Upper lobe of left lung (tissue), 6 donors: ENCODE measurements around the gene KLK6. TPM values are rescaled to one million over a fixed set of nuclear protein-coding genes. Genes with fewer than 3 reads are reported as not detected.
"Not testable (repeated sequence)": the region's sequence is repeated elsewhere in the genome, so short reads cannot be mapped to it uniquely, and the experiment has no call there.

Source experiments
- ATAC-seq, 2 donors: fragments of 200-7000 bp; cut with Tn5 transposase; one replicate each; pipeline ENCODE4 v1.9.1; 2022; ENCODE audit warnings: mild to moderate bottlenecking in 2 of 2, moderate library complexity in 2 of 2; ENCODE audit not compliant: low FRiP score in 2 of 2
- DNase-seq, 2 donors: peaks; one replicate each; pipeline ENCODE4 v3.0.0-alpha.2; 2019 to 2020
- H3K27ac ChIP-seq, 4 donors: fragments of 200-600 bp; sonication (generic); one replicate each; pipeline ENCODE4 v1.5.1; 2016 to 2019
- H3K27me3 ChIP-seq, 4 donors: fragments of 200-600 bp; sonication (generic); one replicate each; pipeline ENCODE4 v1.5.1; 2017 to 2019
- H3K36me3 ChIP-seq, 4 donors: fragments of 200-600 bp; sonication (generic); one replicate each; pipeline ENCODE4 v1.5.1; 2016 to 2019
- H3K4me1 ChIP-seq, 4 donors: fragments of 200-600 bp; sonication (generic); one replicate each; pipeline ENCODE4 v1.5.1; 2018 to 2019
- H3K4me3 ChIP-seq, 4 donors: fragments of 200-600 bp; sonication (generic); one replicate each; pipeline ENCODE4 v1.5.1; 2017 to 2019; ENCODE audit warnings: mild to moderate bottlenecking in 2 of 4, moderate library complexity in 1 of 4
- H3K9me3 ChIP-seq, 4 donors: fragments of 200-600 bp; sonication (generic); one replicate each; pipeline ENCODE4 v1.5.1; 2018 to 2019
- EP300 ChIP-seq, 4 donors: sonication (generic); formaldehyde crosslinking; IDR thresholded peaks; one replicate each; pipeline ENCODE4 v1.5.1; 2017; ENCODE audit warnings: antibody characterized with exemption in 4 of 4, control low read depth in 2 of 4
- POLR2A ChIP-seq, 4 donors: fragments of 450-650 bp; IDR thresholded peaks; one replicate each; pipeline ENCODE4 v1.5.1; 2016 to 2017; ENCODE audit warnings: antibody characterized with exemption in 4 of 4, mild to moderate bottlenecking in 2 of 4
- POLR2AphosphoS5 ChIP-seq, 2 donors: sonication (generic); formaldehyde crosslinking; IDR thresholded peaks; one replicate each; pipeline ENCODE4 v1.5.1; 2017; ENCODE audit warnings: antibody characterized with exemption in 2 of 2
- WGBS, 2 donors: methylation state at CpG; one replicate each; pipeline ENCODE4 v1.1.5; 2017 to 2018; 5-methylcytosine and 5-hydroxymethylcytosine counted together
- total RNA-seq, 6 donors: library from RNA; depleted of rRNA in 4 of 6; stranded (reverse); fragments of >200 nt in 4 of 6; gene quantifications; one replicate each; pipeline versions ENCODE4 v1.1.0 to v1.2.1, GENCODE V29; 2016 to 2021
- TF ChIP-seq, protein P1 (sequence below), 6 experiments: fragments of 450-650 bp in 4 of 6; fragments of 200-600 bp in 2 of 6; sonication (generic) in 2 of 6; IDR thresholded peaks; one replicate each; pipeline ENCODE4 v1.5.1; 2016 to 2019; ENCODE audit warnings: antibody characterized with exemption in 6 of 6
- donor health status: DM: no; HTN: no; CAD: no; lungs with moderate emphysema.
- donor health status: DM: no; HTN: yes; CAD: no; lungs with severe emphysema.

KLK6 gene
- total RNA-seq, 6 donors from 2014 or later = not detected

DNA sequence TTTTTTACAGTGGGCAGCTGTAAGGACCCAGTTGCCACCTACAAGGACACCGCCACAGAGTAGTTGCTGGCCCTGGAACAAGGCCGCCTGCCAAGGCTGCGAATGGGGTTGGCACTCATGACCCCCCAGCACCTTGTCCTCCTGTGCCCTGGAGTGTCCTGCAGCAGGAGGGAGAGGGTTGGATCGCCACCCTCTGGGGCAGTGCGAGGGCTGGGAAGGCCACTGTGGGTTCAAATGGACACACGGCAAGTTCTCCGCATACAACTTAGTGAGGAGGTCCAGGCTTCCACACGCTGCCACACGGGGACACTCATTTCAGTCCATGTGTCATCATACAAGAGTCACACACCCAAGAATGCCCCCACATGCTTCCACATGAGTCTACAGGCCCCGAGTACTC lies 31.0 kb upstream of the KLK6 start:
- TF ChIP-seq POLR2AphosphoS5 (IDR thresholded peaks at IDR 0.05) (no peak), EP300 (IDR thresholded peaks at IDR 0.05) (no peak), POLR2A (IDR thresholded peaks at IDR 0.05) (no peak)
- TF ChIP-seq, protein P1, sequence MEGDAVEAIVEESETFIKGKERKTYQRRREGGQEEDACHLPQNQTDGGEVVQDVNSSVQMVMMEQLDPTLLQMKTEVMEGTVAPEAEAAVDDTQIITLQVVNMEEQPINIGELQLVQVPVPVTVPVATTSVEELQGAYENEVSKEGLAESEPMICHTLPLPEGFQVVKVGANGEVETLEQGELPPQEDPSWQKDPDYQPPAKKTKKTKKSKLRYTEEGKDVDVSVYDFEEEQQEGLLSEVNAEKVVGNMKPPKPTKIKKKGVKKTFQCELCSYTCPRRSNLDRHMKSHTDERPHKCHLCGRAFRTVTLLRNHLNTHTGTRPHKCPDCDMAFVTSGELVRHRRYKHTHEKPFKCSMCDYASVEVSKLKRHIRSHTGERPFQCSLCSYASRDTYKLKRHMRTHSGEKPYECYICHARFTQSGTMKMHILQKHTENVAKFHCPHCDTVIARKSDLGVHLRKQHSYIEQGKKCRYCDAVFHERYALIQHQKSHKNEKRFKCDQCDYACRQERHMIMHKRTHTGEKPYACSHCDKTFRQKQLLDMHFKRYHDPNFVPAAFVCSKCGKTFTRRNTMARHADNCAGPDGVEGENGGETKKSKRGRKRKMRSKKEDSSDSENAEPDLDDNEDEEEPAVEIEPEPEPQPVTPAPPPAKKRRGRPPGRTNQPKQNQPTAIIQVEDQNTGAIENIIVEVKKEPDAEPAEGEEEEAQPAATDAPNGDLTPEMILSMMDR (IDR thresholded peaks at IDR 0.05) = no peak
- ATAC-seq = no peak
- Histone ChIP-seq H3K27ac (no peak overlapping the region), H3K9me3 (no peaks in the 10 kb centered on the region), H3K4me3 (no peak overlapping the region), H3K27me3 (peaks cover 0 to 15% (median 3%) of the 10 kb centered on the region in 4 donors), H3K4me1 (peaks cover 0 to 6% (median 0%) of the 10 kb centered on the region in 4 donors), H3K36me3 (no peaks in the 10 kb centered on the region)
- DNase-seq = no peak
- WGBS, 2 donors = 89 to 94% methylated on average over 5 to 10 of the region's 10 CpGs

DNA sequence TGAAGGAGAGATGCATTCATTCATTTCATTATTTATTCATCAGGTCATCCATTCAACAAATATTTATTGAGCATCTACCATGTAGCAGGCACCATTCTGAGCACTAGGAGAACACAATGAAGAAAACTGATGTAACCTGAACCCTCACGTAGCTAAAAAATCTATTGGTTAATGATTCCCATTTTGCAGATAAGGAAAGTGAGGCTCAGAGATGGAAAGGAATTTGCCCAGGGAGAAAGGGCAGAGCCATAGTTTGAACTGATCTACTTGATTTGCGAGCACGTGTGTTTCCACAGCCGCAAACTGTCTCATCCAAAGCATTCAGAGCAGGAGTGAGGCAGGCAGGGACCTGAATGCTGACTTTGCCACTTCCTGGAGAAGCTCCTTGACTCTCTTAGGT lies 29.3 kb upstream of the KLK6 start:
- WGBS, 2 donors = 75 to 78% methylated on average over 4 of the region's 4 CpGs
- DNase-seq = no peak

DNA sequence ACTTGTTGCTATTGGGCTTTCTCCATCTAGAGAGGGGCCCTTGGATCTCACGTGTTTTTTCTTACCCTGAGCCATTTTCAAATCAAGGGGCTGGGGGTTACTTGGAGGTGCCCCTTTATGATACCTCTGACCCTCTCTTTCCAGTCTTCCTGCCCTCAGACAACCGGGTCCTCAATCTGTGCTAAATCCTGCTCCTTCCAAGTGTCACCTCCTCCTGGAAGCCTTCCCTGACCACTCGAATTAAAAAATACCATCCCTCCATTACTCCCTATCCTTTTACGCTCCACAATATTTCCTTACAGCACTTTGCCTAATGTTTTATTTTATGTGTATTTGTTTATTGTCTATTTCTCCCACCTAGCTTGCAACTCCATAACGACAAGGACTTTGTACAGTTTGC lies 28.7 kb upstream of the KLK6 start:
- Histone ChIP-seq H3K9me3 (no peaks in the 10 kb centered on the region), H3K36me3 (no peaks in the 10 kb centered on the region), H3K4me3 (no peak overlapping the region), H3K27me3 (peaks cover 0 to 15% (median 3%) of the 10 kb centered on the region in 4 donors), H3K4me1 (peaks cover 0 to 6% (median 0%) of the 10 kb centered on the region in 4 donors), H3K27ac (no peak overlapping the region)
- 65% methylated on average over 5 of the region's 5 CpGs for WGBS, 2 donors
- no peak for TF ChIP-seq POLR2AphosphoS5 (IDR thresholded peaks at IDR 0.05)
- DNase-seq (no peak), ATAC-seq (no peak)

More for the DNA sequence above, 29.3 kb upstream of the KLK6 start:
- Histone ChIP-seq H3K27ac (no peak overlapping the region), H3K36me3 (no peaks in the 10 kb centered on the region), H3K9me3 (no peaks in the 10 kb centered on the region), H3K4me3 (no peak overlapping the region), H3K4me1 (peaks cover 0 to 6% (median 0%) of the 10 kb centered on the region in 4 donors), H3K27me3 (peaks cover 0 to 15% (median 3%) of the 10 kb centered on the region in 4 donors)
- no peak for TF ChIP-seq POLR2AphosphoS5 (IDR thresholded peaks at IDR 0.05)
- TF ChIP-seq EP300 (IDR thresholded peaks at IDR 0.05) = no peak
- TF ChIP-seq, protein P1 (IDR thresholded peaks at IDR 0.05) = no peak
- no peak for TF ChIP-seq POLR2A (IDR thresholded peaks at IDR 0.05)
- no peak for ATAC-seq

DNA sequence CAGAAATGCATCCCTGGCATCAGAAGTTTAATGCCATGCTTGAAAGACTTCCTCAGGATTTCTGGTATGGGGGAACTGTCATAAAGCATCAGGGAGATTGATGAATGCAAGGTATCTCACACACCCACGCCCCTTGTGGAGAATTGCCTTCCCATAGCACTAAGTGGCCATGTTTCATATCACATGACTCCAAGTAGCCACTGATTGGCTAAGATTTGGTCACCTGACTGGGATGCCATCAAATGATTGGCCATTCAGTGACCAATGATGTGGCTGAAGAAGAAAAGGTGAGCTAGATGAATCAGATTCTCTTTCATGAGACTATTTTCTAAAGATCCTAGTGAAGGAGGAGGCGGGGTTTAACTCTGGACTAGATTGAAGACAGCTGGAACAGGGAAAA lies 24.7 kb upstream of the KLK6 start:
- Histone ChIP-seq H3K36me3 (no peaks in the 10 kb centered on the region), H3K9me3 (no peaks in the 10 kb centered on the region), H3K4me3 (no peak overlapping the region), H3K27me3 (no peaks in the 10 kb centered on the region), H3K27ac (no peak overlapping the region), H3K4me1 (no peaks in the 10 kb centered on the region)
- TF ChIP-seq EP300 (IDR thresholded peaks at IDR 0.05) (no peak), POLR2A (IDR thresholded peaks at IDR 0.05) (no peak), POLR2AphosphoS5 (IDR thresholded peaks at IDR 0.05) (no peak)
- TF ChIP-seq, protein P1 (IDR thresholded peaks at IDR 0.05) = no peak
- DNase-seq = no peak
- no peak for ATAC-seq
- WGBS, 2 donors = 68 to 76% methylated on average over 2 of the region's 2 CpGs

DNA sequence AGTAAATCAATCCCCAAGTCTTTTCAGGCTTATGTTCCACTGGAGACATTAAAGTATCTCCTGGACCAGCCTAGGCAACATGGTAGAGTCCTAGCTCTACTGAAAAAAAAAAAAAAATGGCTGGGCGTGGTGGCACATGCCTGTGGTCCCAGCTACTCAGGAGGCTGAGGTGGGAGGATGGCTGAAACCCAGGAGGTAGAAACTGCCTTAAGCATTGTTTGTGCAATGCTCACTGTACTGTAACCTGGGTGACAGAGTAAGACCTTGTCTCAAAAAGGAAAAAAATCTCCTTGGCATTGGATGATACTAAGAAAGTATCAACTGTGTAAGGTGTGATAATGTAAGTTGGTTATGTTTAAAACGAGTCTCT lies 23.3 kb upstream of the KLK6 start:
- TF ChIP-seq EP300 (IDR thresholded peaks at IDR 0.05) = no peak
- no peak for TF ChIP-seq POLR2A (IDR thresholded peaks at IDR 0.05)
- TF ChIP-seq, protein P1 (IDR thresholded peaks at IDR 0.05) = no peak
- TF ChIP-seq POLR2AphosphoS5 (IDR thresholded peaks at IDR 0.05) = no peak
- Histone ChIP-seq H3K9me3 (no peaks in the 10 kb centered on the region), H3K27ac (no peak overlapping the region), H3K4me1 (no peaks in the 10 kb centered on the region), H3K27me3 (no peaks in the 10 kb centered on the region), H3K4me3 (no peak overlapping the region), H3K36me3 (no peaks in the 10 kb centered on the region)
- no peak for DNase-seq
- ATAC-seq = no peak
- WGBS, 2 donors = 62 to 69% methylated on average over 2 of the region's 2 CpGs

DNA sequence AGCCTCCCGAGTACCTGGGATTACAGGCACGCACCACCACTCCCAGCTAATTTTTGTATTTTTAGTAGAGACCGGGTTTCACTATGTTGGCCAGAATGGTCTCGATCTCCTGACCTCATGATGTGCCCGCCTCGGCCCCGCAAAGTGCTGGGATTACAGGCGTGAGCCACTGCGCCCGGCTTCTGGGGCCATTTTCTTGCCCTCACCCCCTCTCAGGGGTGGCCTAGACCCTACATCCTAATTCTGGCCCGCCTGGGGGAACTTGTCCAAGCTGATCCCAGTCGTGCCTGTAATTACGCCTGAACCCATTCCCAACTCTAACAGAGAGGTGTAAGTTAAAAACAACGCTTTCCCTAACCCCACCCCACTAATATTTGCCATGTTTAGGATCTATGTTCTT lies 15.0 kb upstream of the KLK6 start:
- not testable (repeated sequence) for DNase-seq, H3K9me3 ChIP-seq, H3K27ac ChIP-seq, H3K27me3 ChIP-seq, H3K36me3 ChIP-seq, ATAC-seq, H3K4me1 ChIP-seq, H3K4me3 ChIP-seq
- 76 to 78% methylated on average over 12 to 14 of the region's 14 CpGs for WGBS, 2 donors
